GM18907 (cell line): Measurements from ENCODE around the gene ZNRF2.
"Not testable (repeated sequence)": the region's sequence is repeated elsewhere in the genome, so short reads cannot be mapped to it uniquely, and the experiment has no call there.

ENCODE experiments used
- ATAC-seq: cut with Tn5 transposase; IDR thresholded peaks from one replicate; pipeline ENCODE4 v1.9.1; 2021; ENCODE audit warnings: mild to moderate bottlenecking, moderate library complexity; ENCODE audit not compliant: unreplicated experiment

The ZNRF2 gene

GRCh38 chr7:30286749-30287148, 2.4 kb downstream of the ZNRF2 start:
- ATAC-seq, result no peak

GRCh38 chr7:30287625-30288024, 3.2 kb downstream of the ZNRF2 start:
- not testable (repeated sequence) for ATAC-seq

GRCh38 chr7:30289634-30290033, 5.2 kb downstream of the ZNRF2 start:
- not testable (repeated sequence) for ATAC-seq

- ATAC-seq, result not testable (repeated sequence)
These were observed 5.9 kb downstream of the ZNRF2 start for GRCh38 chr7:30290317-30290716.

- ATAC-seq, result not testable (repeated sequence)
These were observed 8.1 kb downstream of the ZNRF2 start for GRCh38 chr7:30292416-30293038.

GRCh38 chr7:30296304-30296703, 11.9 kb downstream of the ZNRF2 start:
- ATAC-seq, result not testable (repeated sequence)

GRCh38 chr7:30297499-30297898, 13.1 kb downstream of the ZNRF2 start:
- ATAC-seq, result not testable (repeated sequence)

- not testable (repeated sequence) for ATAC-seq
These were observed 14.0 kb downstream of the ZNRF2 start for GRCh38 chr7:30298409-30298808.

- ATAC-seq, result no peak
These were observed 17.4 kb downstream of the ZNRF2 start for GRCh38 chr7:30301751-30302150.

GRCh38 chr7:30302656-30303311, 18.4 kb downstream of the ZNRF2 start:
- no peak for ATAC-seq

GRCh38 chr7:30303312-30304039, 19.1 kb downstream of the ZNRF2 start:
- ATAC-seq, result no peak

GRCh38 chr7:30304177-30304884, 19.9 kb downstream of the ZNRF2 start:
- ATAC-seq, result no peak

GRCh38 chr7:30306976-30307375, 22.6 kb downstream of the ZNRF2 start:
- ATAC-seq, result no peak

GRCh38 chr7:30308389-30308788, 24.0 kb downstream of the ZNRF2 start:
- no peak for ATAC-seq

GRCh38 chr7:30309302-30309701, 24.9 kb downstream of the ZNRF2 start:
- no peak for ATAC-seq

GRCh38 chr7:30309842-30310435, 25.5 kb downstream of the ZNRF2 start:
- ATAC-seq, result no peak

GRCh38 chr7:30310674-30311362, 26.4 kb downstream of the ZNRF2 start:
- ATAC-seq, result no peak

GRCh38 chr7:30312178-30312577, 27.8 kb downstream of the ZNRF2 start:
- no peak for ATAC-seq

GRCh38 chr7:30313348-30313747, 29.0 kb downstream of the ZNRF2 start:
- ATAC-seq, result no peak

GRCh38 chr7:30313793-30314192, 29.4 kb downstream of the ZNRF2 start:
- no peak for ATAC-seq
